HG02884 (cell line): Measurements from ENCODE around the gene LBHD2.

Source experiments
- ATAC-seq: cut with Tn5 transposase; IDR thresholded peaks from one replicate; pipeline ENCODE4 v1.9.1; 2021; ENCODE audit warnings: mild to moderate bottlenecking, moderate library complexity; ENCODE audit not compliant: unreplicated experiment

The LBHD2 gene

GRCh38 chr14:103090481-103091020 is 6.5 kb downstream of the LBHD2 start:
- ATAC-seq: no peak

GRCh38 chr14:103091041-103091882 is 7.3 kb downstream of the LBHD2 start:
- no peak for ATAC-seq

GRCh38 chr14:103091883-103092222 is 7.8 kb downstream of the LBHD2 start:
- no peak for ATAC-seq

- no peak for ATAC-seq
Measured at GRCh38 chr14:103093856-103094405, 9.9 kb downstream of the LBHD2 start.

- ATAC-seq: no peak
Measured at GRCh38 chr14:103094406-103095209, 10.6 kb downstream of the LBHD2 start, which contains the start of gene EXOC3L4. Gene EXOC3L4, plus strand, starts transcription at chr14:103094725. Its CDS starts 5,495 bp downstream, at chr14:103100220.

GRCh38 chr14:103095210-103095778 is 11.3 kb downstream of the LBHD2 start:
- no peak for ATAC-seq

GRCh38 chr14:103096387-103096786 is 12.4 kb downstream of the LBHD2 start:
- ATAC-seq: no peak

GRCh38 chr14:103097244-103097993 is 13.4 kb downstream of the LBHD2 start:
- ATAC-seq: no peak

GRCh38 chr14:103097994-103098957 is 14.3 kb downstream of the LBHD2 start:
- no peak for ATAC-seq

GRCh38 chr14:103099081-103099732 is 15.2 kb downstream of the LBHD2 start:
- no peak for ATAC-seq

GRCh38 chr14:103099733-103100280 is 15.8 kb downstream of the LBHD2 start:
- ATAC-seq: no peak

- no peak for ATAC-seq
Measured at GRCh38 chr14:103100281-103101121, 16.5 kb downstream of the LBHD2 start.

GRCh38 chr14:103101257-103101962 is 17.4 kb downstream of the LBHD2 start:
- ATAC-seq: no peak

- ATAC-seq: no peak
Measured at GRCh38 chr14:103101963-103102688, 18.1 kb downstream of the LBHD2 start.

GRCh38 chr14:103102689-103103260 is 18.8 kb downstream of the LBHD2 start:
- ATAC-seq: no peak
